Measurements from ENCODE around the gene CCDC50.

Gene CCDC50

DNA sequence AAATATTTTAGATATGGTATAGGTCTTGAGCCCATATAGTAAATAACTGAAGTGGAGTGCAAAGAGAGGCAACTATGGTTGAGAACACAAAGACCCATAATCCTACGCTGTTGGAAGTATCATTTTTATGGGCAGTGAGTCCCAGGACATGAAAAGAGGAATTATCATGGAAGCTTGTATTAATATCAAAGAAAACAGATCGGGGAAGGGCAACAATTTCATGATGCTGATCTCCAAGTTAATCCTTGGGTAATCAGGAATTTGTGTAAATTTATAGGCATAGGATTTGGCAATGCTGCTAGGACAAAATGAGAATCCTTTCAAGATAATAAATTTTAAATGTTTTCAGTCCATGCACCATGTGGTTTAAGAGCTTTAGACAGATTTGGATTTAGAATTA lies 91.6 kb downstream of the CCDC50 start:
- DNase-seq (ENCODE audit: low read depth in 3 of 3), result no peak

GRCh38 chr3:191424881-191425280 lies 95.7 kb downstream of the CCDC50 start:
- no peak for DNase-seq (ENCODE audit: low read depth in 3 of 3)

GRCh38 chr3:191425322-191425734 lies 96.1 kb downstream of the CCDC50 start:
- DNase-seq (ENCODE audit: low read depth in 3 of 3), result no peak

- DNase-seq (ENCODE audit: low read depth in 3 of 3), result no peak
Observed at GRCh38 chr3:191426311-191426710, 97.1 kb downstream of the CCDC50 start.

DNA sequence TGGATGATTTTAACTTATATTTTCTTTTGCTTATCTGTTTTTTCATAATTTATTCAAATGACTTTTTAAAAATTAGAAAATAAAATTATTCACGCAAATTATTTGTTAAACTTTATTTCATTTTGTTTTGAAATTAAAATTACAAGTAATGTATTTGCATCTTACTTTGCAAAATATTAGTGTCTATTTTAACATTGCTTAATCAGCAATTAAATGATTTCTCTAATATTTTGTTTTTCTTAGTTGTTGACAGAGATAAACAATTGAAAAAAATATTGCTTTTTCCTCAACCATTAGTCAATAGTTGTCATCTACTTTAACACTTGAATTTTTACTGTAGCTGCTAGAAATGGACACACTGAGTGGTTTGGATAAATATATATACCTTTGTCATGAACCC lies 99.0 kb downstream of the CCDC50 start:
- DNase-seq (ENCODE audit: low read depth in 3 of 3), result no peak

DNA sequence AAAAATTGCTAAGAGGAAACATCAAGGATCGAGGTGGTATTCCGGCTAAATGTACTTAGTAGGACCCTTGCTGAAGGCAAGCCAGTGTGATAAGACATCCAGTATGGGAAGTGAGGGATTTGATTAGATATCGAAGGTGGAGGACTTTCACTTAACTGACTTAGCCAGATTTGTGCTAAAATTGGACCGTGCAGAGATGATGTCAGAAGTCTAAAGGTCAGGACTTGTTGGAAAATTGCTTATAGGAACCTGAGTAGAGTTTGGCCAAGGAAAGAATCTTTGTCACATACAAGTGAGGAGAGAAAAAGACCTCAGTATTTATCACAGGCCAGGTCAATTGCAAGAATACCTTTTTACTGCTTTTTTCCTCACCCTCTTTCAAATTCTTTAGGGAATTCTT lies 100.9 kb downstream of the CCDC50 start:
- no peak for DNase-seq (ENCODE audit: low read depth in 3 of 3)

- no peak for DNase-seq (ENCODE audit: low read depth in 3 of 3)
Observed at GRCh38 chr3:191431160-191431822, 102.1 kb downstream of the CCDC50 start.

DNA sequence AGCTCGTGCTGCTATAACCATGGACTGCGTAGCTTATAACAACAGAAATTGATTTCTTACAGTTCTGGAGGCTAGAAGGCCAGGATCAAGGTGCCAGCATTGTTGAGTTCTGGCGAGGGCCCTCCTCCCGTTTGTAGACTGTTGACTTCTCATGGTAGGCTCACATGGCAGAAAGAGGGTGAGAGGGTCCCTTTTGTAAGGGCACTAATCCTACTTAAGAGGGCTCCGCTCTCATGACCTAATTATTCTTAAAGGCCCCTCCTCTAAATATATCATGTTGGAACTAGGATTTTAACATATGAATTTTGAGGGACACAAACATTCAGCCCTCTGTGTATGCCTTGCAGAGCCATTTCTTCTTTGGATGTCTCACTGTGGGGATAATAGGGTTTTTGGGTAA lies 103.0 kb downstream of the CCDC50 start:
- no peak for DNase-seq (ENCODE audit: low read depth in 3 of 3)

- DNase-seq (ENCODE audit: low read depth in 3 of 3), result no peak
Observed at GRCh38 chr3:191434024-191434423, 104.8 kb downstream of the CCDC50 start.

- no peak for DNase-seq (ENCODE audit: low read depth in 3 of 3)
Observed at GRCh38 chr3:191435981-191436380, 106.8 kb downstream of the CCDC50 start.

- no peak for DNase-seq (ENCODE audit: low read depth in 3 of 3)
Observed at GRCh38 chr3:191438150-191438814, 109.1 kb downstream of the CCDC50 start.

GRCh38 chr3:191440532-191440931 lies 111.3 kb downstream of the CCDC50 start:
- DNase-seq (ENCODE audit: low read depth in 3 of 3), result no peak

GRCh38 chr3:191441687-191442086 lies 112.5 kb downstream of the CCDC50 start:
- no peak for DNase-seq (ENCODE audit: low read depth in 3 of 3)

GRCh38 chr3:191444569-191444968 lies 115.4 kb downstream of the CCDC50 start:
- DNase-seq (ENCODE audit: low read depth in 3 of 3), result no peak
